H9 (cell line): ENCODE results near the gene TFG. TPM values are rescaled to one million over a fixed set of nuclear protein-coding genes. Genes with fewer than 3 reads are reported as not detected.

ENCODE experiments used
- DNase-seq: peaks from one replicate; pipeline ENCODE4 v3.0.0-alpha.2; 2017
- H2AFZ ChIP-seq: one replicate; pipeline ENCODE4 v1.6.1; 2013; ENCODE audit warnings: mild to moderate bottlenecking, low read length, control low read depth, moderate library complexity
- H2AK5ac ChIP-seq: 2 replicates; pipeline ENCODE4 v1.6.1; 2013; ENCODE audit warnings: low read length, control low read depth, mixed read lengths; ENCODE audit not compliant: insufficient read length
- H2BK120ac ChIP-seq: one replicate; pipeline ENCODE4 v1.6.1; 2013; ENCODE audit warnings: low read depth, mild to moderate bottlenecking, low read length, control low read depth, inconsistent platforms; ENCODE audit not compliant: poor library complexity, severe bottlenecking
- H2BK12ac ChIP-seq: 2 replicates; pipeline ENCODE4 v1.6.1; 2013; ENCODE audit warnings: low read length, control low read depth, mixed read lengths, low read depth; ENCODE audit not compliant: insufficient read length
- H2BK15ac ChIP-seq: 2 replicates; pipeline ENCODE4 v1.6.1; 2013; ENCODE audit warnings: low read depth, low read length, control low read depth
- H2BK20ac ChIP-seq: one replicate; pipeline ENCODE4 v1.6.1; 2013; ENCODE audit warnings: low read depth, mild to moderate bottlenecking, low read length, control low read depth, inconsistent platforms; ENCODE audit not compliant: poor library complexity, severe bottlenecking
- H2BK5ac ChIP-seq: 2 replicates; pipeline ENCODE4 v1.6.1; 2013; ENCODE audit warnings: low read length, control low read depth, mixed read lengths; ENCODE audit not compliant: insufficient read length
- H3K14ac ChIP-seq: 2 replicates; pipeline ENCODE4 v1.6.1; 2013; ENCODE audit warnings: low read length, control low read depth; ENCODE audit not compliant: insufficient read depth
- H3K18ac ChIP-seq: 2 replicates; pipeline ENCODE4 v1.6.1; 2013; ENCODE audit warnings: low read depth, mild to moderate bottlenecking, mixed read lengths, low read length, control low read depth; ENCODE audit not compliant: insufficient read length
- H3K23ac ChIP-seq: 2 replicates; pipeline ENCODE4 v1.6.1; 2013; ENCODE audit warnings: low read length, control low read depth, mixed read lengths, low read depth; ENCODE audit not compliant: insufficient read length
- H3K23me2 ChIP-seq: 2 replicates; pipeline ENCODE4 v1.6.1; 2013; ENCODE audit warnings: low read depth, mild to moderate bottlenecking, mixed read lengths, low read length, control low read depth; ENCODE audit not compliant: insufficient read length, poor library complexity, severe bottlenecking
- H3K27ac ChIP-seq: 2 replicates; pipeline ENCODE4 v1.5.1; 2013; ENCODE audit warnings: low read length, control low read depth, mixed read lengths, low read depth; ENCODE audit not compliant: insufficient read length
- H3K27me3 ChIP-seq: 2 replicates; pipeline ENCODE4 v1.6.1; 2013; ENCODE audit warnings: low read length, control low read depth, inconsistent platforms; ENCODE audit not compliant: insufficient read depth
- H3K4ac ChIP-seq: 2 replicates; pipeline ENCODE4 v1.6.1; 2013; ENCODE audit warnings: low read depth, mild to moderate bottlenecking, control low read depth, inconsistent platforms, low read length, moderate library complexity
- H3K4me1 ChIP-seq: 2 replicates; pipeline ENCODE4 v1.6.1; 2013; ENCODE audit warnings: low read length, control low read depth, inconsistent platforms; ENCODE audit not compliant: insufficient read depth
- H3K4me2 ChIP-seq: 2 replicates; pipeline ENCODE4 v1.6.1; 2013; ENCODE audit warnings: low read length, control low read depth, mixed read lengths; ENCODE audit not compliant: insufficient read length, insufficient read depth
- H3K56ac ChIP-seq: 2 replicates; pipeline ENCODE4 v1.6.1; 2013; ENCODE audit warnings: low read depth, mild to moderate bottlenecking, mixed read lengths, low read length, control low read depth; ENCODE audit not compliant: insufficient read length
- H3K79me1 ChIP-seq: 2 replicates; pipeline ENCODE4 v1.6.1; 2013; ENCODE audit warnings: low read depth, mild to moderate bottlenecking, moderate library complexity, low read length, control low read depth, inconsistent platforms; ENCODE audit not compliant: insufficient read depth, poor library complexity, severe bottlenecking
- H3K79me2 ChIP-seq: 2 replicates; pipeline ENCODE4 v1.6.1; 2013; ENCODE audit warnings: low read length, control low read depth, inconsistent platforms; ENCODE audit not compliant: insufficient read depth
- H3K9ac ChIP-seq: 2 replicates; pipeline ENCODE4 v1.6.1; 2013; ENCODE audit warnings: low read length, control low read depth, mixed read lengths; ENCODE audit not compliant: insufficient read length; ENCODE audit errors: extremely low read depth
- H3K9me3 ChIP-seq: one replicate; pipeline ENCODE4 v1.6.1; 2013; ENCODE audit warnings: low read depth, low read length, inconsistent platforms; ENCODE audit not compliant: control insufficient read depth
- H3T11ph ChIP-seq: one replicate; pipeline ENCODE4 v1.6.1; 2013; ENCODE audit warnings: mild to moderate bottlenecking, low read length, control low read depth, inconsistent platforms
- H4K20me1 ChIP-seq: one replicate; pipeline ENCODE4 v1.6.1; 2013; ENCODE audit not compliant: control insufficient read depth, insufficient read length, insufficient read depth
- H4K5ac ChIP-seq: 2 replicates; pipeline ENCODE4 v1.6.1; 2013; ENCODE audit warnings: low read depth, mild to moderate bottlenecking, mixed read lengths, low read length, control low read depth; ENCODE audit not compliant: insufficient read length
- H4K8ac ChIP-seq: replicated peaks from 2 replicates; pipeline ENCODE4 v1.6.1; 2013; ENCODE audit warnings: low read length, control low read depth, mixed read lengths, low read depth; ENCODE audit not compliant: insufficient read length
- H4K91ac ChIP-seq: 2 replicates; pipeline ENCODE4 v1.6.1; 2013; ENCODE audit warnings: low read depth, mild to moderate bottlenecking, moderate library complexity, mixed read lengths, low read length, control low read depth; ENCODE audit not compliant: insufficient read length
- H3K27ac Mint-ChIP-seq, 3 experiments: 2 replicates in 2 of 3; 3 replicates in 1 of 3; pipeline ENCODE4 v1.8.0; 2020 to 2021; ENCODE audit warnings: mixed read lengths in 3 of 3, mild to moderate bottlenecking in 1 of 3, moderate library complexity in 1 of 3
- H3K27me3 Mint-ChIP-seq: 2 replicates; pipeline ENCODE4 v1.8.0; 2021; ENCODE audit warnings: low read depth, mild to moderate bottlenecking, moderate library complexity, mixed read lengths
- H3K36me3 Mint-ChIP-seq, 3 experiments: 2 replicates in 2 of 3; 3 replicates in 1 of 3; pipeline ENCODE4 v1.8.0; 2020 to 2021; ENCODE audit warnings: low read depth in 3 of 3, mixed read lengths in 3 of 3; ENCODE audit not compliant: insufficient read depth in 1 of 3
- H3K4me1 Mint-ChIP-seq, 2 experiments: 2 replicates each; pipeline ENCODE4 v1.8.0; 2020; ENCODE audit warnings: mixed read lengths in 2 of 2
- H3K4me3 Mint-ChIP-seq, 2 experiments: 2 replicates in 1 of 2; 3 replicates in 1 of 2; pipeline ENCODE4 v1.8.0; 2020 to 2021; ENCODE audit warnings: mild to moderate bottlenecking in 2 of 2, mixed read lengths in 2 of 2, moderate library complexity in 1 of 2
- H3K9me3 Mint-ChIP-seq, 2 experiments: 2 replicates in 1 of 2; 3 replicates in 1 of 2; pipeline ENCODE4 v1.8.0; 2020; ENCODE audit warnings: mild to moderate bottlenecking in 2 of 2, mixed read lengths in 2 of 2, moderate library complexity in 1 of 2
- WGBS: extraction: QIAGEN DNeasy Blood & Tissue Kit; methylation state at CpG from one replicate; pipeline ENCODE4 v1.1.7; 2013; ENCODE audit warnings: missing lambda C conversion rate, low lambda C conversion rate, mixed read lengths; ENCODE audit not compliant: insufficient read length; ENCODE audit errors: extremely low coverage; 5-methylcytosine and 5-hydroxymethylcytosine counted together
- total RNA-seq: library from RNA; stranded (reverse); gene quantifications from 2 replicates; pipeline ENCODE4 v1.2.1, GENCODE V29; 2021
- TF ChIP-seq, protein P1 (sequence below): fragments of 200-600 bp; sonication (generic); conservative IDR thresholded peaks from 3 replicates; pipeline ENCODE4 v1.8.0; 2021; ENCODE audit warnings: antibody characterized with exemption, mild to moderate bottlenecking

Gene TFG
- total RNA-seq, 1 experiment from 2014 or later: 80.7 TPM

DNA sequence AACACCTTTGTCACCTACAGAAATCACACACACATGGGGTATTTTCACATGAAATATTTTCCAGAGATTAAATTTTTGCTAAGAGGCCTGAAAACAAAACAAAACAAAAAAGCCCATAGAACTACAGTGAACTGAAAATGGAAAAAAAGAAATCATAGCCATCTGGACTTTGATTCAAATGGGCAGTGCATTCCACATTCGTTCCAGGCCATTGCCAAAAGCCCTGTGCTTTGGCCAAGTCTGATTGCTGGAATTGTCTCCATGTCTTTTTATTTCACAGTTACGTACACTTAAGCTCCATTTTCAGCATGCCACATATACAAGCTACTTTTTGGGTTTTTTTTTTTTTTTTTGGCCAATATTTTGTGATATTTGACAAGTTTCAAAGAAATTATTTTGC lies 47.1 kb downstream of the TFG start:
- Mint-ChIP-seq H3K9me3 (no peaks in the 10 kb centered on the region), H3K27me3 (no peaks in the 10 kb centered on the region), H3K4me3 (no peak overlapping the region), H3K36me3 (peaks cover 0 to 6% (median 5%) of the 10 kb centered on the region in 3 experiments; a peak in 5 of 7 replicates), H3K27ac (no peak overlapping the region), H3K4me1 (peaks cover 48 to 56% of the 10 kb centered on the region in 2 experiments)
- Histone ChIP-seq H3K23ac (no peak overlapping the region), H2AK5ac (no peak overlapping the region), H3K56ac (no peak overlapping the region), H4K8ac (no peak overlapping the region), H2BK12ac (no peak overlapping the region), H2BK15ac (no peak overlapping the region), H2AFZ (no peak overlapping the region), H2BK5ac (no peak overlapping the region), H3K4me2 (no peak overlapping the region), H3K18ac (no peak overlapping the region), H3K23me2 (no peaks in the 10 kb centered on the region), H3K4ac (no peak overlapping the region), H3K27me3 (no peaks in the 10 kb centered on the region), H2BK120ac (no peak overlapping the region), H3K79me1 (no peaks in the 10 kb centered on the region), H4K91ac (no peak overlapping the region), H3K4me1 (peaks cover 7% of the 10 kb centered on the region; the same call in 1 of the 2 replicates), H2BK20ac (no peak overlapping the region), H4K20me1 (no peaks in the 10 kb centered on the region), H3K79me2 (no peaks in the 10 kb centered on the region), H3K9ac (no peak overlapping the region), H3K9me3 (no peaks in the 10 kb centered on the region), H3K27ac (no peak overlapping the region), H3T11ph (no peak overlapping the region), H4K5ac (no peak overlapping the region), H3K14ac (no peak overlapping the region)
- DNase-seq: no peak
- TF ChIP-seq, protein P1, sequence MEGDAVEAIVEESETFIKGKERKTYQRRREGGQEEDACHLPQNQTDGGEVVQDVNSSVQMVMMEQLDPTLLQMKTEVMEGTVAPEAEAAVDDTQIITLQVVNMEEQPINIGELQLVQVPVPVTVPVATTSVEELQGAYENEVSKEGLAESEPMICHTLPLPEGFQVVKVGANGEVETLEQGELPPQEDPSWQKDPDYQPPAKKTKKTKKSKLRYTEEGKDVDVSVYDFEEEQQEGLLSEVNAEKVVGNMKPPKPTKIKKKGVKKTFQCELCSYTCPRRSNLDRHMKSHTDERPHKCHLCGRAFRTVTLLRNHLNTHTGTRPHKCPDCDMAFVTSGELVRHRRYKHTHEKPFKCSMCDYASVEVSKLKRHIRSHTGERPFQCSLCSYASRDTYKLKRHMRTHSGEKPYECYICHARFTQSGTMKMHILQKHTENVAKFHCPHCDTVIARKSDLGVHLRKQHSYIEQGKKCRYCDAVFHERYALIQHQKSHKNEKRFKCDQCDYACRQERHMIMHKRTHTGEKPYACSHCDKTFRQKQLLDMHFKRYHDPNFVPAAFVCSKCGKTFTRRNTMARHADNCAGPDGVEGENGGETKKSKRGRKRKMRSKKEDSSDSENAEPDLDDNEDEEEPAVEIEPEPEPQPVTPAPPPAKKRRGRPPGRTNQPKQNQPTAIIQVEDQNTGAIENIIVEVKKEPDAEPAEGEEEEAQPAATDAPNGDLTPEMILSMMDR: no peak
- no CpG with 5 or more reads among the region's 2 CpGs for WGBS
